H9 (cell line): Measurements from ENCODE around the gene CHAMP1. TPM values are rescaled to one million over a fixed set of nuclear protein-coding genes. Genes with fewer than 3 reads are reported as not detected.
A peak's percentile ranks its signal among the peaks of the same experiment; 100 is the strongest.

Source experiments
- DNase-seq: peaks from one replicate; pipeline ENCODE4 v3.0.0-alpha.2; 2017
- H2AFZ ChIP-seq: one replicate; pipeline ENCODE4 v1.6.1; 2013; ENCODE audit warnings: mild to moderate bottlenecking, low read length, control low read depth, moderate library complexity
- H2AK5ac ChIP-seq: 2 replicates; pipeline ENCODE4 v1.6.1; 2013; ENCODE audit warnings: low read length, control low read depth, mixed read lengths; ENCODE audit not compliant: insufficient read length
- H2BK120ac ChIP-seq: one replicate; pipeline ENCODE4 v1.6.1; 2013; ENCODE audit warnings: low read depth, mild to moderate bottlenecking, low read length, control low read depth, inconsistent platforms; ENCODE audit not compliant: poor library complexity, severe bottlenecking
- H2BK12ac ChIP-seq: 2 replicates; pipeline ENCODE4 v1.6.1; 2013; ENCODE audit warnings: low read length, control low read depth, mixed read lengths, low read depth; ENCODE audit not compliant: insufficient read length
- H2BK15ac ChIP-seq: 2 replicates; pipeline ENCODE4 v1.6.1; 2013; ENCODE audit warnings: low read depth, low read length, control low read depth
- H2BK20ac ChIP-seq: one replicate; pipeline ENCODE4 v1.6.1; 2013; ENCODE audit warnings: low read depth, mild to moderate bottlenecking, low read length, control low read depth, inconsistent platforms; ENCODE audit not compliant: poor library complexity, severe bottlenecking
- H2BK5ac ChIP-seq: 2 replicates; pipeline ENCODE4 v1.6.1; 2013; ENCODE audit warnings: low read length, control low read depth, mixed read lengths; ENCODE audit not compliant: insufficient read length
- H3K14ac ChIP-seq: 2 replicates; pipeline ENCODE4 v1.6.1; 2013; ENCODE audit warnings: low read length, control low read depth; ENCODE audit not compliant: insufficient read depth
- H3K18ac ChIP-seq: 2 replicates; pipeline ENCODE4 v1.6.1; 2013; ENCODE audit warnings: low read depth, mild to moderate bottlenecking, mixed read lengths, low read length, control low read depth; ENCODE audit not compliant: insufficient read length
- H3K23ac ChIP-seq: 2 replicates; pipeline ENCODE4 v1.6.1; 2013; ENCODE audit warnings: low read length, control low read depth, mixed read lengths, low read depth; ENCODE audit not compliant: insufficient read length
- H3K23me2 ChIP-seq: 2 replicates; pipeline ENCODE4 v1.6.1; 2013; ENCODE audit warnings: low read depth, mild to moderate bottlenecking, mixed read lengths, low read length, control low read depth; ENCODE audit not compliant: insufficient read length, poor library complexity, severe bottlenecking
- H3K27ac ChIP-seq: 2 replicates; pipeline ENCODE4 v1.5.1; 2013; ENCODE audit warnings: low read length, control low read depth, mixed read lengths, low read depth; ENCODE audit not compliant: insufficient read length
- H3K27me3 ChIP-seq: 2 replicates; pipeline ENCODE4 v1.6.1; 2013; ENCODE audit warnings: low read length, control low read depth, inconsistent platforms; ENCODE audit not compliant: insufficient read depth
- H3K4ac ChIP-seq: 2 replicates; pipeline ENCODE4 v1.6.1; 2013; ENCODE audit warnings: low read depth, mild to moderate bottlenecking, control low read depth, inconsistent platforms, low read length, moderate library complexity
- H3K4me1 ChIP-seq: 2 replicates; pipeline ENCODE4 v1.6.1; 2013; ENCODE audit warnings: low read length, control low read depth, inconsistent platforms; ENCODE audit not compliant: insufficient read depth
- H3K4me2 ChIP-seq: 2 replicates; pipeline ENCODE4 v1.6.1; 2013; ENCODE audit warnings: low read length, control low read depth, mixed read lengths; ENCODE audit not compliant: insufficient read length, insufficient read depth
- H3K56ac ChIP-seq: 2 replicates; pipeline ENCODE4 v1.6.1; 2013; ENCODE audit warnings: low read depth, mild to moderate bottlenecking, mixed read lengths, low read length, control low read depth; ENCODE audit not compliant: insufficient read length
- H3K79me1 ChIP-seq: 2 replicates; pipeline ENCODE4 v1.6.1; 2013; ENCODE audit warnings: low read depth, mild to moderate bottlenecking, moderate library complexity, low read length, control low read depth, inconsistent platforms; ENCODE audit not compliant: insufficient read depth, poor library complexity, severe bottlenecking
- H3K79me2 ChIP-seq: 2 replicates; pipeline ENCODE4 v1.6.1; 2013; ENCODE audit warnings: low read length, control low read depth, inconsistent platforms; ENCODE audit not compliant: insufficient read depth
- H3K9ac ChIP-seq: 2 replicates; pipeline ENCODE4 v1.6.1; 2013; ENCODE audit warnings: low read length, control low read depth, mixed read lengths; ENCODE audit not compliant: insufficient read length; ENCODE audit errors: extremely low read depth
- H3K9me3 ChIP-seq: one replicate; pipeline ENCODE4 v1.6.1; 2013; ENCODE audit warnings: low read depth, low read length, inconsistent platforms; ENCODE audit not compliant: control insufficient read depth
- H3T11ph ChIP-seq: one replicate; pipeline ENCODE4 v1.6.1; 2013; ENCODE audit warnings: mild to moderate bottlenecking, low read length, control low read depth, inconsistent platforms
- H4K20me1 ChIP-seq: one replicate; pipeline ENCODE4 v1.6.1; 2013; ENCODE audit not compliant: control insufficient read depth, insufficient read length, insufficient read depth
- H4K5ac ChIP-seq: 2 replicates; pipeline ENCODE4 v1.6.1; 2013; ENCODE audit warnings: low read depth, mild to moderate bottlenecking, mixed read lengths, low read length, control low read depth; ENCODE audit not compliant: insufficient read length
- H4K8ac ChIP-seq: replicated peaks from 2 replicates; pipeline ENCODE4 v1.6.1; 2013; ENCODE audit warnings: low read length, control low read depth, mixed read lengths, low read depth; ENCODE audit not compliant: insufficient read length
- H4K91ac ChIP-seq: 2 replicates; pipeline ENCODE4 v1.6.1; 2013; ENCODE audit warnings: low read depth, mild to moderate bottlenecking, moderate library complexity, mixed read lengths, low read length, control low read depth; ENCODE audit not compliant: insufficient read length
- H3K27ac Mint-ChIP-seq, 3 experiments: 2 replicates in 2 of 3; 3 replicates in 1 of 3; pipeline ENCODE4 v1.8.0; 2020 to 2021; ENCODE audit warnings: mixed read lengths in 3 of 3, mild to moderate bottlenecking in 1 of 3, moderate library complexity in 1 of 3
- H3K27me3 Mint-ChIP-seq: 2 replicates; pipeline ENCODE4 v1.8.0; 2021; ENCODE audit warnings: low read depth, mild to moderate bottlenecking, moderate library complexity, mixed read lengths
- H3K36me3 Mint-ChIP-seq, 3 experiments: 2 replicates in 2 of 3; 3 replicates in 1 of 3; pipeline ENCODE4 v1.8.0; 2020 to 2021; ENCODE audit warnings: low read depth in 3 of 3, mixed read lengths in 3 of 3; ENCODE audit not compliant: insufficient read depth in 1 of 3
- H3K4me1 Mint-ChIP-seq, 2 experiments: 2 replicates each; pipeline ENCODE4 v1.8.0; 2020; ENCODE audit warnings: mixed read lengths in 2 of 2
- H3K4me3 Mint-ChIP-seq, 2 experiments: 2 replicates in 1 of 2; 3 replicates in 1 of 2; pipeline ENCODE4 v1.8.0; 2020 to 2021; ENCODE audit warnings: mild to moderate bottlenecking in 2 of 2, mixed read lengths in 2 of 2, moderate library complexity in 1 of 2
- H3K9me3 Mint-ChIP-seq, 2 experiments: 2 replicates in 1 of 2; 3 replicates in 1 of 2; pipeline ENCODE4 v1.8.0; 2020; ENCODE audit warnings: mild to moderate bottlenecking in 2 of 2, mixed read lengths in 2 of 2, moderate library complexity in 1 of 2
- CTCF ChIP-seq: fragments of 200-600 bp; sonication (generic); conservative IDR thresholded peaks from 3 replicates; pipeline ENCODE4 v1.8.0; 2021; ENCODE audit warnings: antibody characterized with exemption, mild to moderate bottlenecking
- WGBS: extraction: QIAGEN DNeasy Blood & Tissue Kit; methylation state at CpG from one replicate; pipeline ENCODE4 v1.1.7; 2013; ENCODE audit warnings: missing lambda C conversion rate, low lambda C conversion rate, mixed read lengths; ENCODE audit not compliant: insufficient read length; ENCODE audit errors: extremely low coverage; 5-methylcytosine and 5-hydroxymethylcytosine counted together
- total RNA-seq: library from RNA; stranded (reverse); gene quantifications from 2 replicates; pipeline ENCODE4 v1.2.1, GENCODE V29; 2021

The CHAMP1 gene
- total RNA-seq, 1 experiment from 2014 or later = 62.1 TPM

- Histone ChIP-seq H4K20me1 (no peaks in the 10 kb centered on the region), H3K4ac (no peak overlapping the region), H3K4me1 (peaks cover 3% of the 10 kb centered on the region), H4K8ac (no peak overlapping the region), H2AFZ (no peak overlapping the region), H2BK15ac (no peak overlapping the region), H4K91ac (no peak overlapping the region), H3K23ac (no peak overlapping the region), H3K79me1 (no peaks in the 10 kb centered on the region), H3T11ph (no peak overlapping the region), H3K56ac (no peak overlapping the region), H3K23me2 (no peaks in the 10 kb centered on the region), H4K5ac (no peak overlapping the region), H3K18ac (no peak overlapping the region), H3K14ac (no peak overlapping the region), H2BK120ac (no peak overlapping the region), H3K27me3 (no peaks in the 10 kb centered on the region), H2BK5ac (no peak overlapping the region), H3K79me2 (peaks cover 4% of the 10 kb centered on the region; the same call in 1 of the 2 replicates), H2BK20ac (no peak overlapping the region), H3K9ac (no peak overlapping the region), H2BK12ac (no peak overlapping the region), H3K27ac (no peak overlapping the region), H3K4me2 (no peak overlapping the region), H2AK5ac (no peak overlapping the region), H3K9me3 (no peaks in the 10 kb centered on the region)
- TF ChIP-seq CTCF = no peak
- Mint-ChIP-seq H3K27ac (peak overlapping the region in 1 of 3 experiments; percentile 28; a peak in 1 of 7 replicates), H3K27me3 (no peaks in the 10 kb centered on the region; the same call in 1 of the 2 replicates), H3K4me3 (no peak overlapping the region), H3K4me1 (peaks cover 13 to 18% of the 10 kb centered on the region in 2 experiments), H3K36me3 (peaks cover 5 to 48% (median 23%) of the 10 kb centered on the region in 3 experiments; a peak in 5 of 7 replicates), H3K9me3 (no peaks in the 10 kb centered on the region)
- no peak for DNase-seq
- no CpG with 5 or more reads among the region's 4 CpGs for WGBS
Measured at GRCh38 chr13:114279146-114279545, 35.2 kb upstream of the CHAMP1 start.
